GM19239 (cell line): ENCODE results near the gene TK2.
"Not testable (repeated sequence)": the region's sequence is repeated elsewhere in the genome, so short reads cannot be mapped to it uniquely, and the experiment has no call there.

Experiments used
- DNase-seq: peaks from one replicate; pipeline ENCODE4 v3.0.0; 2011; ENCODE audit warnings: low spot score; ENCODE audit not compliant: insufficient read length
- FAIRE-seq: peaks from 2 replicates; lab custom pipeline; 2011; peaks lifted over from hg19 to GRCh38; lab: Jason Lieb, UNC

TK2 gene

GRCh38 chr16:66510711-66511601, 39.0 kb downstream of the TK2 start:
- no peak for DNase-seq

GRCh38 chr16:66510298-66510697, 39.6 kb downstream of the TK2 start:
- DNase-seq (no peak), FAIRE-seq (no peak)

More at GRCh38 chr16:66510711-66511601, 39.0 kb downstream of the TK2 start:
- FAIRE-seq: no peak

- FAIRE-seq: no peak
- no peak for DNase-seq
These were observed 40.3 kb downstream of the TK2 start for GRCh38 chr16:66509576-66509975.

GRCh38 chr16:66508914-66509496, 40.9 kb downstream of the TK2 start:
- no peak for FAIRE-seq

GRCh38 chr16:66508248-66508913, 41.5 kb downstream of the TK2 start:
- FAIRE-seq: no peak
- no peak for DNase-seq

More at GRCh38 chr16:66508914-66509496, 40.9 kb downstream of the TK2 start:
- no peak for DNase-seq

GRCh38 chr16:66507731-66508239, 42.1 kb downstream of the TK2 start:
- no peak for FAIRE-seq
- DNase-seq: no peak

GRCh38 chr16:66503612-66504011, 46.3 kb downstream of the TK2 start:
- DNase-seq: no peak
- FAIRE-seq: no peak

- DNase-seq: no peak
- FAIRE-seq: no peak
These were observed 46.9 kb downstream of the TK2 start for GRCh38 chr16:66503030-66503429.

- no peak for FAIRE-seq
- DNase-seq: no peak
These were observed 47.7 kb downstream of the TK2 start for GRCh38 chr16:66502020-66502913.

- not testable (repeated sequence) for DNase-seq, FAIRE-seq
These were observed 48.4 kb downstream of the TK2 start for GRCh38 chr16:66501563-66501962.

GRCh38 chr16:66497921-66498320, 52.0 kb downstream of the TK2 start:
- not testable (repeated sequence) for DNase-seq, FAIRE-seq

- FAIRE-seq, DNase-seq: not testable (repeated sequence)
These were observed 53.7 kb downstream of the TK2 start for GRCh38 chr16:66496226-66496625.

GRCh38 chr16:66495440-66495839, 54.5 kb downstream of the TK2 start:
- FAIRE-seq: no peak
- DNase-seq: no peak

- no peak for DNase-seq
- no peak for FAIRE-seq
These were observed 55.0 kb downstream of the TK2 start for GRCh38 chr16:66494916-66495315.

- FAIRE-seq (no peak), DNase-seq (no peak)
These were observed 56.2 kb downstream of the TK2 start for GRCh38 chr16:66493490-66494401.

- no peak for FAIRE-seq
These were observed 58.2 kb downstream of the TK2 start for GRCh38 chr16:66491716-66492064.

GRCh38 chr16:66490774-66491715, 58.9 kb downstream of the TK2 start:
- DNase-seq: no peak
- FAIRE-seq: no peak

More at GRCh38 chr16:66491716-66492064, 58.2 kb downstream of the TK2 start:
- DNase-seq: no peak

GRCh38 chr16:66489818-66490217, 60.1 kb downstream of the TK2 start:
- DNase-seq: no peak
- no peak for FAIRE-seq
